Subcutaneous adipose tissue (tissue), 4 donors: ENCODE measurements around the gene AGBL1. TPM values are rescaled to one million over a fixed set of nuclear protein-coding genes. Genes with fewer than 3 reads are reported as not detected.

Experiments used
- total RNA-seq, 4 donors: library from RNA; depleted of rRNA; stranded (reverse); fragments of >200 nt; gene quantifications; one replicate each; pipeline ENCODE4 v1.1.0, GENCODE V29; 2016
- TF ChIP-seq, protein P1 (sequence below): fragments of 450-650 bp; IDR thresholded peaks from one replicate; pipeline ENCODE4 v1.5.1; 2016; ENCODE audit warnings: low read depth, mild to moderate bottlenecking, control low read depth, antibody characterized with exemption, moderate library complexity

Gene AGBL1
- total RNA-seq, 4 donors from 2014 or later = not detected

DNA sequence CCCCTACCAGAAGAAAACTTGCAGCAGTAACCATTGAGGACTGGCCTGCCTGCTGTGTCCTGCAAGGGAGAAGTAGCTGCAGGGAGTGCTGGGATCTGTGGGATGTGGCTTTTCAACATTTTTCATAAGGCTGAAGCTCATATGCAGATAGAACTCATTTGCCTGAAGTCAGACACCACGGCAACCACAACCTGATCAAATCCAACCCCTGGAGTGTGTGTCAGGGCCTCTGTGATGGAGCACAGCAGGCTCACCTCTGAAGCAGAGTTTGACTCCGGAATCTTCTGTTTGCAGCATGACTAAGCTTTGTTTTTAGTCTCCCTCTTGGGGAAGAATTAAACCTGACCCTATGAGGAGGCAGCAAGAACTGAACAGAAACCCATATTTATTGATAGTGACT, 508.7 kb downstream of the AGBL1 start:
- TF ChIP-seq, protein P1, sequence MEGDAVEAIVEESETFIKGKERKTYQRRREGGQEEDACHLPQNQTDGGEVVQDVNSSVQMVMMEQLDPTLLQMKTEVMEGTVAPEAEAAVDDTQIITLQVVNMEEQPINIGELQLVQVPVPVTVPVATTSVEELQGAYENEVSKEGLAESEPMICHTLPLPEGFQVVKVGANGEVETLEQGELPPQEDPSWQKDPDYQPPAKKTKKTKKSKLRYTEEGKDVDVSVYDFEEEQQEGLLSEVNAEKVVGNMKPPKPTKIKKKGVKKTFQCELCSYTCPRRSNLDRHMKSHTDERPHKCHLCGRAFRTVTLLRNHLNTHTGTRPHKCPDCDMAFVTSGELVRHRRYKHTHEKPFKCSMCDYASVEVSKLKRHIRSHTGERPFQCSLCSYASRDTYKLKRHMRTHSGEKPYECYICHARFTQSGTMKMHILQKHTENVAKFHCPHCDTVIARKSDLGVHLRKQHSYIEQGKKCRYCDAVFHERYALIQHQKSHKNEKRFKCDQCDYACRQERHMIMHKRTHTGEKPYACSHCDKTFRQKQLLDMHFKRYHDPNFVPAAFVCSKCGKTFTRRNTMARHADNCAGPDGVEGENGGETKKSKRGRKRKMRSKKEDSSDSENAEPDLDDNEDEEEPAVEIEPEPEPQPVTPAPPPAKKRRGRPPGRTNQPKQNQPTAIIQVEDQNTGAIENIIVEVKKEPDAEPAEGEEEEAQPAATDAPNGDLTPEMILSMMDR = no peak

DNA sequence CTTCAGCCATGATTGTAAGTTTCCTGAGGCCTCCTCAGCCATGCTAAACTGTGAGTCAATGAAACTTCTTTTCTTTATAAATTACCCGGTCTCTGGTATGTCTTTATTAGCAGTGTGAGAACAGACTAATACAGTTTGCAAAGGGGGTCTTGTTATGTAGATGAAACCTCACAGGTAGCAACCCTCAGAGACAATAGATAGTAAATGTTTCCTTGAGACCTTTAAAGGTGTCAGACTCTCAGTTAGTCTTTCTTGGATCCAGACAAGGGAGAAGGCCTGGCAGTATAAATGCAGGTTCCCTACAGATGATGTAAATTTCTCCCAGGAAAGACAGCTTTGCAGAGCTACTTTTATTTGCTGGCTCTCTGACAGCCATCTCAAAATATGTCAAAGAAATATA, 510.8 kb downstream of the AGBL1 start:
- TF ChIP-seq, protein P1 = no peak

DNA sequence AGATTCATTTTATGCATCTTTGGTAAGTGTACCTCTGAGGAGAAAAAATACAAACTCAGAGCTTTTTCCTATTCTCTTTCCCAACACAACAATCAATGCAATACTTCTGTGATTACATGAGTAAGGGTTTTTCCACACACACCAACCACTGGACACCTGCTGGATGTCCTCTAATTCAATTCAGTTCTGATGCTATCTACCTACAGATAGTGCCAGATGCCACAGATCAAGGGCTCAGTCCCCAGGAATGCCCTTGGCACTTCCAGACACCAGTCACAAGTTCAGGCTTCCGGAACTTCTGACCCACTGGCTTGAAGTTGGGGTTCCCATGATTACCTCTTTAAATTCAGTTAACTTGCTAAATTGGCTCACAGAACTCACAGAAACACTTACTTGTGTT, 511.5 kb downstream of the AGBL1 start:
- TF ChIP-seq, protein P1 = no peak

DNA sequence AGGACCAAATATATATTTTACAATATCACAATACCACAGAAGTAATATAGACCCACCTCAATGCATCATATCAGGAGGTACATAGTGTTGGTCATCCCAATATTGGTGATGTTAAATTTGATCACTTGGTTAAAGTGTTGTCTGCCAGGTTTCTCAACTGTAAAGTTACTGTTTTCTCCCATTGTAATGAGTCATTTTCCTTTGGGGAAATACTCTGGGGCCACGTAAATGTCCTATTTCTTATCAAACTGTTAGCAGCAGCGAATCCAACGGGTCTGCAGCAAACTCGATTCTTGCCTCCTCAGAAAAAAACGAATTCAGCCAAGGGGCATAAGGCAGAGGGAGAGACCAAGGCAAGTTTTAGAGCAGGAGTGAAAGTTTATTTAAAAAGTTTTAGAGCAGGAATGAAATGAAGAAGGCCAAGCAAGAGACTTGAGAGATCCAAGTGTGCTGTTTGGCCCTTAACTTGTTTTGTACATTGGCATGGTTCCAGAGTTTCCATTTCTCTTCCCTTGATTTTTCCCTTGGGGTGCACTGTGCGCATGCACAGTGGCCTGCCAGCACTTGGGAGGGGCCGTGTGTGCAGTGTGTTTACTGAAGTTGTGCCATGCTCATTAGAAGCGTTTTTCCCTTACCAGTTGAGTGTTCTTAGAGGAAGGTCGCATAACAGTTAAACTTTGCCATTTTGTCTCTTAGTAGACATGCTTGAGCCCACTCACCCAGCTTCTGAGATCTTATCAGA, 512.5 kb downstream of the AGBL1 start:
- TF ChIP-seq, protein P1 = no peak

DNA sequence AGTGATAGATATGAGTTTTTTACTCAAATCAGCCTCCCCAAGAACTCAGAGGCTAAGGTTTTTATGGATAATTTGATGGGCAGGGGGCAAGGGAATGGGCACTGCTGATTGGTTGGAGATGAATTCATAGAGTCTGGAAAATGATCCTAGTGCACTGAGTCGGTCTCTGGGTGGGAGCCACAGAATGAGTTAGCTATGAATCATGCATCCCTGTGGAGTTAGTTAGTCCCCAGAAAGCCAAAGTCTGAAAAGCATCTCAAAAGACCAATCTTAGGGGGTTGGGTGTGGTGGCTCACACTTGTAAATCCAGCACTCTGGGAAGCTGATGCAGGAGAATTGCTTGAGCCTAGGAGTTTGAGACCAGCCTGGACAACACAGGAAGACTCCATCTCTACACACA, 516.1 kb downstream of the AGBL1 start:
- TF ChIP-seq, protein P1 = no peak

DNA sequence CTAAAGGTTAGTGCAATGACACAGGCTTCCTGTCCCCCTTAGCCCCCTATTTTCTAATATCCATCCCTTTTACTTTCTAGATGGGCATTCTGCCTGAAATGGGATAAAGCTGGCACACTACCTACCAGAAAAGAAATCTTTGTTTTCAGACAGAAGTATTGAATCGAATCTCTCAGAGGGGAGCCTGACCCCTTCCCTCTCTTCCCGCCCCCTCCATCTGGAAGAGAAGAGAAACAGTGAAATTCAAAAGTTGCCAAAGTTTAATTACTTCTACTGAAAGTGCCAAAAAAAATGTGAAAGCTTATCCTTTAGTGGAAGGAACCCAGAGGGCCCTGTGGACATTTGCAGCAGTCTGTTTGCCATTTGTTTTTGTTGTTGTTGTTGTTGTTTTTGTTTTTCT, 523.8 kb downstream of the AGBL1 start:
- TF ChIP-seq, protein P1 = no peak

DNA sequence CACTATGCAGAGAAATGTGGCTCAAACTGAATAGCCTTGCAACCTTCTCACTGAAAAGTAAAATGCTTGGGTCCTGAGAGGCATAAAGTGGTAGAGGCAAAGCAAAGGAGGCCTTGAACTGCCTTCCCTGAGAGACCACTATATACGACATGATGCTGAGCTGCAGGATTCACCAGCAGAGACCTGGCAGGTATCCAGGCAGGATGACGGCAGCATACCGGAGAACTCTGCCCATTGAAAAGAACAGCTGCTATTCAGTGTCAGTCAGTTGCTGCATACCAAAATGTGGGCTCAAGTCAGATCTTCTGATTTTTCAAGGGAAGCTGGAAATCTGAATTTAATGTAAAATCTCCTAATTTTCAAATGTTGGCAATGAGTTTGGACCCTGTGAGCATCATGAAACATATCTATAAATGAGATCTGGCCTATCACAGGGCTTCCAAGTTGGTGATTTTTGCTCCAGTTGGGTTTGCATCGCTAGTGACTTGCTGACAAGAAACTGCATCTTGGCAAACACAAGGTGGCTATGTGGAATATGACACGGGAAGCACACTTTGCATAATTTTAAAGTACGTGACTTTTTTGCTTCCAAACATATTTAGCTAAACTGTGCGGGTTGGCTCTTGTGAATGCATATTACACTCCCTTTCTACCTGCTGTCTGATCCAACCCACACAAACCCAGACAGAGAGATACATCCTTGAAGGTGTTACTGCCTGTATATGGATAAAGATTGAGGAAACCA, 529.0 kb downstream of the AGBL1 start:
- TF ChIP-seq, protein P1 = no peak
